UCSD-AML1 (cell line): ENCODE data around the gene DYSF.

Source experiments
- DNase-seq: peaks from one replicate; lab custom pipeline; 2025; ENCODE audit not compliant: unreplicated experiment; lab: John Stamatoyannopoulos, UW

Gene DYSF

DNA sequence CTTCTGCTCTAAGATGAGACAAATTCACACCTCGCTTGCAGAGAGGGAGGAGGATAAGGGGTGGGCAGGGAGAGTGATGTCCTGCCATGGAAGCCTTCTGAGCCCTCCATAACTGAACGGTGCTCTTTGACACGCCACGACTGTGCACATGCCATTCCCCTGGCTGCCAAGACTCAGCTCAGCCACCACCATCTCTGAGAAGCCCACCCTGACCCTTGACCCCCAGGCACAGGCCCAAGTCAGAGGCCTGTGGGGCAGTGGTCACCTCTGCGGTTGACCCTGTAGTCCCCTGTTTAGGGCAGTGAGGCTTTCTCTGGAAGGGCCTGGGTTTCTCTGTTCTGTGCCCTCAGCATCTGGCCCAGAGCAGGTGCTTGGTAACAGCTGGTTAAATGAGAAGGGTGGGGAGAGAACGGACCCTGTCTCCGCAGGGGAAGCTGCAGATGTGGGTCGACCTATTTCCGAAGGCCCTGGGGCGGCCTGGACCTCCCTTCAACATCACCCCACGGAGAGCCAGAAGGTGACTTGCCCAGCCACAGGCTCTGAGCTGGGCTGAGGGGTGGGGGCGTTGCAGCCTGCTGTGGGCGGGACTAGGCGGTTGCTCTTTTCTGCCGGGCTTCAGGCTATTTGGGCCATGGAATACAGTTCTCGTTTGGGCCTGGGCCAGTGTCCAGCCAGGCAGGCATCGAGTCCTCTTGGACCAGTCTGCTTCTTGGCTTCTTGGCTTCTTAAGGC is 215.1 kb downstream of the DYSF start:
- no peak for DNase-seq

DNA sequence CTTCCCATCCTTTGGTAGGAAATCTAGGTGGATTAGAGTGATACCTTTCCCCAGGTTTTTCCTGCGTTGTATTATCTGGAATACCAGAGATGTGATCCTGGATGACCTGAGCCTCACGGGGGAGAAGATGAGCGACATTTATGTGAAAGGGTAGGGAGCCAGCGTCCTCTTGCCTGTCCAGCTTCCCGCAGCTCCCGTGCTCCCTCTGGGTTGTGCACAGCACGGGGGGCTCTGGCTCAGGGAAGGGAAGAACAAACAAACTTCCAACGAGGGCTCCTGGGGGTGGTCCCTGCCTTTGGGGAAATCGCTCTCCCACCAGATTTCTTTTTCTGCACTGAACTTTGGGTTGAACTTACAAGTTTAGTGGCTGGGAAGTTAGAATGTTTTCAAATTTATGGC is 215.7 kb downstream of the DYSF start:
- no peak for DNase-seq

GRCh38 chr2:71669628-71670429 is 216.5 kb downstream of the DYSF start:
- DNase-seq, result no peak

DNA sequence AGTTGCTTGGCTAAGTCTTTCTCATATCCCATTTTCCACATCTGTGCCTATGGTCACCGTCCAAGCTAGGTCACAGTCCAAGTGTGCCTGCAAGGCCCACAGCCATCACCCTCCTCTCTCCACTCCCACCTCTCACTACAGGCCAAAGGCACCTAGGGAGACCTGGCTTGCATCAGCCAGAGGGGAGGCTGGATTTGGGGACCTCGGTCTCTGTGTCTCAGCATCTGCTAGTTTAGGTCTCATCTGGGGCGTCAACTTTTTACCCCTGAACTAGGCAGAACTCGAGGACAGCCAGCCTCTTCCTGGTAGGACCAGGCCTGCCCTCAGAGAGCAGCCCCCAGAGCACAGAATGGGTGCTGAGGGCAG is 217.1 kb downstream of the DYSF start:
- DNase-seq, result no peak

- DNase-seq, result no peak
Observed at GRCh38 chr2:71671203-71671854, 218.0 kb downstream of the DYSF start.

- no peak for DNase-seq
Observed at GRCh38 chr2:71671895-71672825, 218.8 kb downstream of the DYSF start.

DNA sequence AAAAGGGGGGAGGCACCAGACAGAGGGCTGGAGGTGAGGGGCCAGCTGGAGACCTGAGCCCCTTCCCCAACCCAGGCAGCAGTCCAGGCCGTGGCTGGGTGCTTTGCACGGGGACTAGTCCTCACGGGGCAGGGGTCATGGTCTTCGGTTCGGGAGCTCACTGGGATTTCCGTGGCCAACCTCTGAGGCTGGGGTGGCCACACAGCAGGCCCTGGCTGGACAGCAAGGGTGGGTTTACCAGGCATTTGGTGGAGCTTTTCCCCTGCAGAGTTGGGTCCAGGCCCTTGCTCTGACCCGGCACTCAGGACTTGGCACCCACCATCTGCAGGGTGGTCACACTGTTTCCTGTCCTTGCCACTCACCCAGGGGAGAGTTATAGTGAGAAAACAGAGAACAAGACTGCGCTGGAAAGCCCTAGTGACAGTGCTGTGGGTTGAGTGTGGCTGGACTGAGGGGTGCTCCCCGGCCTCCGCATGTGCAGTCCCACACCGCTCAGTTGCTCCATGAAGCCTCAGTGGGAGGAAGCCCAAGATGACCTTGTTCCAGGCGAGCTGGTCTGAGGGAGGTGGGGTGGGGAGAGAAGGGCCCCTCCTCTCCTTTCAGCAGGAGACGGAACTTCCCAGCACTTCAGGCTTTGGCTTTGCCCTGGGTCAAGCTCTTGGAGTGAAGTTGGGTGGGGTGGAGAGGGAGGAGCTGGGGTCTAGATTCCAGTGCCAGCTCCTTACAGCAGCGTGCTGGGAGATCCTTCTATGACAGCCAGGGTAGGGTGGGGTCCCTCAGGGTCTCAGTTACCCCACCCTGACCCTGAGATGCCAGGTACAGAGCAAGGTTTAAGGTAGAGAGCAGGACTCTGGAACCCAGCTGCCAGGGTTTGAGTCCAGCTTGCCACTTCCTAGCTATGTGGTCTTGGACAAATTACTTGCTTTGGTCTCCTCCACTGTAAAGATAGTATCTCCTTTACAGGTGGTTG is 219.8 kb downstream of the DYSF start:
- DNase-seq, result no peak

- DNase-seq, result no peak
Observed at GRCh38 chr2:71674158-71674851, 220.9 kb downstream of the DYSF start.

- DNase-seq, result no peak
Observed at GRCh38 chr2:71675296-71675695, 221.9 kb downstream of the DYSF start.

DNA sequence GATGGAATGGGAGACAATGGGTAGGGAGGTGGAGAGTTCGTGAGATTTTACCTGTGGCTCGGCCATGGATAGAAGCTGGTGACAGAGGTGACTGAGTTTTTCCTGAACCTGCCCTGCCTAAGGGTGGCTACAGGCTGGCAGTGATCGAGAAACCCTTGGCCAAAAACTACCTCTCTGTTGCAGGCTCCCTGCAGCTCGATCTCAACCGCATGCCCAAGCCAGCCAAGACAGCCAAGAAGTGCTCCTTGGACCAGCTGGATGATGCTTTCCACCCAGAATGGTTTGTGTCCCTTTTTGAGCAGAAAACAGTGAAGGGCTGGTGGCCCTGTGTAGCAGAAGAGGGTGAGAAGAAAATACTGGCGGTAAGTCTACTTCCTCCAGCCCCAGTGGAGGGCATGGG is 225.5 kb downstream of the DYSF start:
- no peak for DNase-seq

- DNase-seq, result no peak
Observed at GRCh38 chr2:71679491-71679890, 226.1 kb downstream of the DYSF start.

DNA sequence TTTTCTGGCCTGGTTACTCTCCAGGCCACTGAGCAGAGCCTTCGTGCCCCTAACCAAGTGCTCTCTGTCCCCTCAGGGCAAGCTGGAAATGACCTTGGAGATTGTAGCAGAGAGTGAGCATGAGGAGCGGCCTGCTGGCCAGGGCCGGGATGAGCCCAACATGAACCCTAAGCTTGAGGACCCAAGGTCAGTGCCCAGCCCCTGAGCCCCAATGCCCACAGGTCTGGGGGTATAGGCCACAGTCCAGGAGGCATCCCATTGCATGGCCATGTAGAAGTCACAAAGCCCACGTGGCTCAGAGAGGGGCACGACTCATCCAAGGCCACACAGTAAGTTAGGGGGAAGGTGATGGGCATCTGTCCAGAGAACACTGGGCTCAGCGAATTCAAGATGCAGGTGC is 227.6 kb downstream of the DYSF start:
- no peak for DNase-seq

DNA sequence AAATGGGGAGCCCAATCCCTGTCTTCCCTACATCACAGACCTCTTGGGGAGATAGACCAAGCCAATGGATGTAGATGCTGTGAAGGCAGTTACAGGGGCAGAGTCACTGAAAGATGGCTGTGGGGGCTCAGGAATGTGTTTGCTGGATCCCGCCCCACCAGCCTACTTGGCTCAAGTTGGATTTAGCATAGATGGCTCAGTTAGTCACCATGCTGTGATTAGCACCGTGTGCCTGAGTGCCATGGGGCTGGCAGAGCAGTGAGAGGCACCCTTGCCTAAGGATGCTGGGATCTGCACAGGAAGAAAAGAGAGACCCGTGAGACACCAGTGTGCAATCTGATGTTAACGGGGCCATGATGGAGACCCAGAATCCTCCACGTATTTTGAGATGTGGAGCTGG is 228.3 kb downstream of the DYSF start:
- DNase-seq, result no peak

DNA sequence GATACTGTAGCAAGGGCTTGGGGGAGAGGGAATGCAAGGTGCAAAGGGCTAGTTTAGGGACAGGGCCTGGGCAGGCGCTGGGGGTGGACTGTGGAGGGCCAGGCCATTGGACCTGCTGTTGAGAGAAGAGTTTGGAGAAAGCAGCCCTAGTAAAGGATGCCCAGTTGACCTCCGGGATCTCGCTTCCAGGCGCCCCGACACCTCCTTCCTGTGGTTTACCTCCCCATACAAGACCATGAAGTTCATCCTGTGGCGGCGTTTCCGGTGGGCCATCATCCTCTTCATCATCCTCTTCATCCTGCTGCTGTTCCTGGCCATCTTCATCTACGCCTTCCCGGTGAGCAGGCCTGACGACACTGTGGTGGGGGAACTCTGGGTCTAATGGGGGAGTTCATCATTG is 229.0 kb downstream of the DYSF start:
- no peak for DNase-seq

DNA sequence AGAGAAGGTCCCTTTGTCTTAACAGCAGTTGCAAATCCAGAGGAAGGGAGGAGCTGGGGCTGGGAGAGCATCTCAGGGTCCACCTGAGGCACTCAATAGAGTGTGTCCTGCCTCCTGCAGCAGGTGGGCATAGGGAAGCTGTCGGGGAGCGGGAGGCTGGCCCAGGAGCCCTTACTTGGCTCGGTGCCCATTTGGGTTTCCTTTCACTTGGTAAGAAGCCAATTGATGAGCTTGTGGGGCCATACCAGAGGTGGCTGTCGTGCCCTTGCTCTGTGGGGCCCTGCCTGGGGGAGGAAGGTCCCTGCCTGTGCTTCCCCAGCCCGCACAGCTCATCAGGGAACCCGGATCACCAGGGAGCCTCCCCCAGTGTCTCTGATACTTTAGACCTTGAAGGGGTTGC is 229.7 kb downstream of the DYSF start:
- no peak for DNase-seq

GRCh38 chr2:71683666-71684065 is 230.3 kb downstream of the DYSF start:
- no peak for DNase-seq

DNA sequence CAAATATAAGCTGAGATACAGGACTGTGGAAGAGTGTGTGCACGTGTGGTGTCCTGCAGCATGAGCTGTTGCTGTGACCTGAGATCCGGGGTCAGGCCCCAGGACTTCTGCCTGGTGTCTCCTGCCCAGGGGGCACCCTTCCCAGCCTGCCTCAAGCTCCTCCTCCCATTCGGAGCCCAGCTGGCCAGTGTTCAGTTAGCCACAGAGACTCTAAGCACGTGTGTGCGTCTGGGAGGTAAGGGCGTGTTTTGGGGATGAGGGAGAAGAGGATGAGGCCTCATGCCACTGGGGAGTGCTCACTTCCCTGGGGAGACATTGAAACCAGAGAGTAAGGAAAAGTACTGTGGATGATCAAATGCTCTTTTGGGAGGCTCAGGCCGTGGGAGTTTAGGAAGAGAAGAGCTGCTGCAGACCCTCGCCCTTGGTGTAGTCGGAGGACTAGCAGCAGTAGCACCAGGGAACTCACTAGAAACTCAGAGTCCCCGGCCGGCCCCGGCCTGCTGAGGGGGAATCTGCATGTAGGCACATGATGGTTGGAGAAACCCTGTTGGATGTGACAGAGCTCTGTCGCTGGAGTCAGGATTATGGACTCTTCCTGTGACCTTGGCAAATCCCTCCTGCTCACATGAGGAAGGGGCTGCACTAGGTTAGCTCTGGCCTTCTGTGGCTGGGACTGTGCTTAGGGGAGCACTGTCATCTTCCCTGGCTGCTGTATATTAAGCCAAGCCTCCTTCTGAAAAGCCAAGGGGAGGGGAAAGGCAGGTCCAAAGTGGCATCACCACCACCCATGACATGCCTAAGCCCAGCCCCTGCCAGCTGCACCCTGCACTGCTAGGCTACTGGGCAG is 231.1 kb downstream of the DYSF start:
- DNase-seq, result no peak

GRCh38 chr2:71685073-71685848 is 231.9 kb downstream of the DYSF start:
- no peak for DNase-seq
